Caki2 (cell line): ENCODE measurements around the gene GPR26. TPM values are rescaled to one million over a fixed set of nuclear protein-coding genes. Genes with fewer than 3 reads are reported as not detected.
"Not testable (repeated sequence)": the region's sequence is repeated elsewhere in the genome, so short reads cannot be mapped to it uniquely, and the experiment has no call there.

ENCODE experiments used
- DNase-seq: peaks from one replicate; pipeline ENCODE4 v3.0.0-alpha.2; 2015; ENCODE audit warnings: low read depth
- in situ Hi-C: cut with HindIII; loops from 2 replicates; pipeline ENCODE4 v1.10.0; 2016; ENCODE audit warnings: low sequenced_read_pairs, low pct_unique_long_range_greater_than_20kb, mixed read lengths
- total RNA-seq: library from RNA; depleted of rRNA; stranded (reverse); fragments of >200 nt; shearing (Covaris generic); gene quantifications from 2 replicates; pipeline ENCODE4 v1.2.3, GENCODE V29; 2014; ENCODE audit warnings: low replicate concordance

GPR26 gene
- total RNA-seq, 1 experiment from 2014 or later = not detected

GRCh38 chr10:123685260-123685659 lies 19.1 kb downstream of the GPR26 start:
- in situ Hi-C loops = no loop called here

GRCh38 chr10:123687758-123688157 lies 21.6 kb downstream of the GPR26 start:
- in situ Hi-C loops = no loop called here
- no peak for DNase-seq

More at GRCh38 chr10:123685260-123685659, 19.1 kb downstream of the GPR26 start:
- no peak for DNase-seq

- in situ Hi-C loops = no loop called here
- DNase-seq = no peak
These were observed 23.7 kb downstream of the GPR26 start for GRCh38 chr10:123689880-123690279.

- in situ Hi-C loops = no loop called here
- DNase-seq = no peak
These were observed 37.1 kb downstream of the GPR26 start for GRCh38 chr10:123703195-123703790.

- no peak for DNase-seq
- in situ Hi-C loops = no loop called here
These were observed 37.9 kb downstream of the GPR26 start for GRCh38 chr10:123704076-123704475.

- in situ Hi-C loops = no loop called here
- DNase-seq = no peak
These were observed 38.7 kb downstream of the GPR26 start for GRCh38 chr10:123704812-123705211.

- in situ Hi-C loops = no loop called here
- no peak for DNase-seq
These were observed 40.1 kb downstream of the GPR26 start for GRCh38 chr10:123706236-123706635.

- in situ Hi-C loops = no loop called here
- DNase-seq = no peak
These were observed 49.4 kb downstream of the GPR26 start for GRCh38 chr10:123715546-123715945.

GRCh38 chr10:123717336-123717735 lies 51.2 kb downstream of the GPR26 start:
- DNase-seq = no peak
- in situ Hi-C loops = no loop called here

GRCh38 chr10:123718544-123719060 lies 52.4 kb downstream of the GPR26 start:
- in situ Hi-C loops = no loop called here
- no peak for DNase-seq

- in situ Hi-C loops = no loop called here
These were observed 54.4 kb downstream of the GPR26 start for GRCh38 chr10:123720536-123720935.

GRCh38 chr10:123721441-123722049 lies 55.4 kb downstream of the GPR26 start:
- DNase-seq = no peak
- in situ Hi-C loops = no loop called here

More at GRCh38 chr10:123720536-123720935, 54.4 kb downstream of the GPR26 start:
- no peak for DNase-seq

GRCh38 chr10:123722351-123722750 lies 56.2 kb downstream of the GPR26 start:
- in situ Hi-C loops = no loop called here
- DNase-seq = no peak

GRCh38 chr10:123724747-123725146 lies 58.6 kb downstream of the GPR26 start:
- DNase-seq = no peak
- in situ Hi-C loops = no loop called here

- in situ Hi-C loops = no loop called here
- DNase-seq = no peak
These were observed 60.2 kb downstream of the GPR26 start for GRCh38 chr10:123726381-123726780.

GRCh38 chr10:123726836-123727235 lies 60.7 kb downstream of the GPR26 start:
- no peak for DNase-seq
- in situ Hi-C loops = no loop called here

- DNase-seq = no peak
- in situ Hi-C loops = no loop called here
These were observed 63.4 kb downstream of the GPR26 start for GRCh38 chr10:123729523-123729922.

- DNase-seq, in situ Hi-C loops: not testable (repeated sequence)
These were observed 70.8 kb downstream of the GPR26 start for GRCh38 chr10:123736917-123737316.

GRCh38 chr10:123741146-123741545 lies 75.0 kb downstream of the GPR26 start:
- no peak for DNase-seq
- in situ Hi-C loops = no loop called here

GRCh38 chr10:123741711-123742110 lies 75.6 kb downstream of the GPR26 start:
- no peak for DNase-seq
- in situ Hi-C loops = no loop called here
